Endometrial microvascular endothelial cells (primary cell): ENCODE data around the gene DEFB115. TPM values are rescaled to one million over a fixed set of nuclear protein-coding genes. Genes with fewer than 3 reads are reported as not detected.
"Not testable (repeated sequence)": the region's sequence is repeated elsewhere in the genome, so short reads cannot be mapped to it uniquely, and the experiment has no call there.

Experiments
- in situ Hi-C: cut with HindIII; loops from 2 replicates; pipeline ENCODE4 v1.10.0; 2017; ENCODE audit warnings: low sequenced_read_pairs, low pct_unique_long_range_greater_than_20kb; ENCODE audit errors: inconsistent ontology term
- total RNA-seq: library from RNA; depleted of rRNA; stranded (reverse); fragments of >200 nt; gene quantifications from one replicate; pipeline ENCODE4 v1.2.3, GENCODE V29; 2015; ENCODE audit errors: inconsistent ontology term

The DEFB115 gene
- total RNA-seq, result not detected

- in situ Hi-C loops, result no loop called here
These were observed at the start of gene DEFB115 for GRCh38 chr20:31257364-31257763. TSS of gene DEFB115 (plus strand) at chr20:31257664. CDS start at chr20:31257664, 0 bp downstream.

- in situ Hi-C loops, result no loop called here
These were observed 20.5 kb upstream of the DEFB115 start for GRCh38 chr20:31236953-31237352.

- in situ Hi-C loops, result no loop called here
These were observed 19.7 kb upstream of the DEFB115 start for GRCh38 chr20:31237763-31238162.

GRCh38 chr20:31239139-31239538 is 18.3 kb upstream of the DEFB115 start:
- in situ Hi-C loops, result no loop called here

- in situ Hi-C loops, result no loop called here
These were observed 505 bp upstream of the DEFB115 start for GRCh38 chr20:31256959-31257358.

- in situ Hi-C loops, result no loop called here
These were observed 3.0 kb downstream of the DEFB115 start for GRCh38 chr20:31260326-31260932.

GRCh38 chr20:31274441-31274840 is 17.0 kb downstream of the DEFB115 start:
- in situ Hi-C loops, result no loop called here

- in situ Hi-C loops, result no loop called here
These were observed 20.7 kb downstream of the DEFB115 start for GRCh38 chr20:31278178-31278577.

- in situ Hi-C loops, result not testable (repeated sequence)
These were observed 27.5 kb downstream of the DEFB115 start for GRCh38 chr20:31284964-31285363.

GRCh38 chr20:31308535-31309162 is 51.2 kb downstream of the DEFB115 start, which contains the start of gene DEFB116:
TSS of gene DEFB116 (minus strand) at chr20:31308585. CDS start at chr20:31308585, 0 bp downstream.
- in situ Hi-C loops, result no loop called here

Other genes starting within 250 kb of the DEFB115 start
- not detected for gene DEFB116, start 50.9 kb downstream of the DEFB115 start, total RNA-seq
- not detected for gene DEFB118, start 110.9 kb downstream of the DEFB115 start, total RNA-seq
- gene DEFB119, start 132.9 kb downstream of the DEFB115 start, total RNA-seq, result not detected
- gene DEFB121, start 148.6 kb downstream of the DEFB115 start, total RNA-seq, result not detected
- gene DEFB123, start 183.0 kb downstream of the DEFB115 start, total RNA-seq, result not detected
- gene DEFB124, start 217.5 kb downstream of the DEFB115 start, total RNA-seq, result not detected
- not detected for gene REM1, start 217.6 kb downstream of the DEFB115 start, total RNA-seq